HG03558 (cell line): ENCODE results near the gene TSPAN33.
"Not testable (repeated sequence)": the region's sequence is repeated elsewhere in the genome, so short reads cannot be mapped to it uniquely, and the experiment has no call there.

Experiments
- ATAC-seq: cut with Tn5 transposase; IDR thresholded peaks from one replicate; pipeline ENCODE4 v1.9.1; 2021; ENCODE audit warnings: moderate number of reproducible peaks; ENCODE audit not compliant: unreplicated experiment; ENCODE audit errors: extremely low read depth

Gene TSPAN33, protein sequence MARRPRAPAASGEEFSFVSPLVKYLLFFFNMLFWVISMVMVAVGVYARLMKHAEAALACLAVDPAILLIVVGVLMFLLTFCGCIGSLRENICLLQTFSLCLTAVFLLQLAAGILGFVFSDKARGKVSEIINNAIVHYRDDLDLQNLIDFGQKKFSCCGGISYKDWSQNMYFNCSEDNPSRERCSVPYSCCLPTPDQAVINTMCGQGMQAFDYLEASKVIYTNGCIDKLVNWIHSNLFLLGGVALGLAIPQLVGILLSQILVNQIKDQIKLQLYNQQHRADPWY

DNA sequence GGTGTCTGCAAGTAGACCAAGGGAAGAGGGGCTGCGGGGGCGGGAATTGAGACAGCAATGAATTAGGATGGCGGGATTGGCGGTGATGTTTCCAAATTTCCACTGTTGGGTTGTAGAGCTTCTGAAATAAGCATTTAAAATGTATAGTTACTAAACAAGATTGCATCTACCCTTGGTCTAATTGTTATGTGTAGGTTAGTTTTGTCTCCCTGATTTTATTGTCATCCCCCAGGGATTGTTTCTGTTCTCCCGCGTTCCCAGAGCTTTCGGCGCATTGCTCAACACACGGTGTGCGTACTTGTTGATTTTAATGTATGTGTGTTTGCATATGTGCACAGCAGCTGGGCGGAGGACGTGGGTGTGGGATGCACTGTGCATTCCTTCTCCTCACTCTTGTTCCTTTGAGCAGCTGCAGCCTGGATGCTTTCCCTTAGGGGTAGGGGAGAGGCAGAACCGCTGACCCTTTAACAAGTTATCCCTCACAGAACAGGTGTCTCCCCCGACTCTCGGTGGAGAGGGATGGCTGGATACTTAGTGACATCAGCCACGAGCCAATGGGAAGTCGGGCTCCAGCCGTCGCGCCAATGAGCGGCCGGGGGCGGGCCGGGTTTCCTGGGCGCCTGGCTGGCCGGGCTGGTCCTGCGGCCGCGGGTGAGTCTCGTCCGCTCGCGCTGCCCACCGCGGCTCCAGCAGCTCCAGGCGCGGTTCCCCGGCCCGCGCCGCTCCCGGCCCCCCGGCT is at the start of gene TSPAN33:
TSPAN33 (plus strand) TSS at position 613 of the 739 bp plus-strand sequence. CDS start 274 bp downstream, outside the sequence.
- ATAC-seq: no peak

DNA sequence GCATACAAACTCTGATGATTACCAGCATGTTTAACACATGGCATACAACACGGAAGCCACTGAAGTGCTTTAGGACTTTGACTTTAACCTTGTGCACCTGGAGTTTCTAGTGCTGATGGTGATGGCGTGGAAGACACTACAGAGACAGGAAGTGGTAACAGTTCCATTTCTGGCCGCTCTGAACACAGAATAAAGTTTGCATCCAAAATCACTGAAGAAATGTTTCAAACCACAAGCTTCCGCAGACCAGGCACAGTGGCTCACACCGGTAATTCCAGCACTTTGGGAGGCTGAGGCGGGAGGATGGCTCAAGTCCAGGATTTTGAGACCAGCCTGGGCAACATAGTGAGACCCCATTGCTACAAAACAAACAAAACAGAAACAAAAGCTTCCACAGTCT is 49.2 kb upstream of the TSPAN33 start:
- no peak for ATAC-seq

GRCh38 chr7:129098409-129099084 is 46.0 kb upstream of the TSPAN33 start:
- no peak for ATAC-seq

- no peak for ATAC-seq
Observed at GRCh38 chr7:129100827-129101166, 43.7 kb upstream of the TSPAN33 start.

DNA sequence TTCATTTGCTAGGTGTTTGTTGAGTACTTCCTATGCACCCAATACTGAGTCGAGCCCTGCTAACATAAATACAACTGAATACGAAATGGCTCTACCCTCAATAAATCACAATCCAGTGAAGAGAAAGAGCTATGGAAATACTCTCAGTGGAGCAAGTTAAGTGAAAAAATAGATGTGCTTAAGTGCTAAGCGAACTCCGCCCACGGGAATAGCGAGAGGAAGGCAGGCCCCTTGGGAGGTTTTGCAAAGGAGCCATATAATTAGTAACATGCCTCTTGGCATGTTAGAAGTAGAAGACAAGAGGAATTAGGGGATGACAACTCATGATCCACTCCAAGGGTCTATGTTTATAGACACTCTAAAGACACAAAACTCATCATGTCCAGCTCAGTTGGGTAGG is 42.8 kb upstream of the TSPAN33 start:
- no peak for ATAC-seq

DNA sequence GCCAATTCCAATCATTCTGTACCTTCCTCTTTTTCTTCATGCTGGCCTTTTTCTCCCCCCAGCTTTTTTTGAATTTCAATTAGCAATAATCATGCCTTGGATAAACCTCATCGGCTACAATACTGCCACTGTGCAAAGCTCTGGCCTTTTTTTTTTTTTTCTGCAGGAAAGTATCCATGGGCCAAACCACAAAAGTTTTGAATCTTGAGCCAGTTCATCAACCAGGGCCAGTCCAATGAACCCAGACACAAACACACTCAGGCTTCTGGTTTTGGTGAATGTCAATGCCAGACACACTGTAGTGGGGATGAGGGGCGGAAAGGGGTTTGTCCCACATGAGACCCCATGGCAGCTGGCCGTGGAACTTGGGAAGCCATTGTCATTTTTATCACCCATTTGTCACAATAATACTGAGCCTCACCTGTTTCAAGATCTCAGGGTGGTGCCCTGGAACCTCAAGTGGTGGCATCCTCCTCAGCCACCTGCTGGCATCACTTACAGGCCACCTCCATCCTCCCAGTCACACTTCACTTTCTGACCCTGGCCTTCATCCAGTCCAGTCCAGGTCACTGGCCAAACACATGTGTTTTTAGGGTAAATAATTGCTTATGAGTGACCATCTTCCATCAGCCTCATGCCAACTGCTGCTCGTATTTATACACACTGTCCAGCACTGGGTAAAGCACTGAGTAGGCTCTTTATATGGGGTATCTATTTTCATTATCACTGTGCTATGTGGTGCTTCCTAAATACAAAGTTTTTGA is 40.8 kb upstream of the TSPAN33 start:
- ATAC-seq: no peak

GRCh38 chr7:129108581-129108980 is 35.9 kb upstream of the TSPAN33 start:
- no peak for ATAC-seq

- ATAC-seq: no peak
Observed at GRCh38 chr7:129110258-129110981, 34.1 kb upstream of the TSPAN33 start.

- ATAC-seq: no peak
Observed at GRCh38 chr7:129110982-129111376, 33.5 kb upstream of the TSPAN33 start.

- ATAC-seq: no peak
Observed at GRCh38 chr7:129115676-129116075, 28.8 kb upstream of the TSPAN33 start.

GRCh38 chr7:129118182-129118581 is 26.3 kb upstream of the TSPAN33 start:
- ATAC-seq: no peak

- no peak for ATAC-seq
Observed at GRCh38 chr7:129118976-129119375, 25.5 kb upstream of the TSPAN33 start.

DNA sequence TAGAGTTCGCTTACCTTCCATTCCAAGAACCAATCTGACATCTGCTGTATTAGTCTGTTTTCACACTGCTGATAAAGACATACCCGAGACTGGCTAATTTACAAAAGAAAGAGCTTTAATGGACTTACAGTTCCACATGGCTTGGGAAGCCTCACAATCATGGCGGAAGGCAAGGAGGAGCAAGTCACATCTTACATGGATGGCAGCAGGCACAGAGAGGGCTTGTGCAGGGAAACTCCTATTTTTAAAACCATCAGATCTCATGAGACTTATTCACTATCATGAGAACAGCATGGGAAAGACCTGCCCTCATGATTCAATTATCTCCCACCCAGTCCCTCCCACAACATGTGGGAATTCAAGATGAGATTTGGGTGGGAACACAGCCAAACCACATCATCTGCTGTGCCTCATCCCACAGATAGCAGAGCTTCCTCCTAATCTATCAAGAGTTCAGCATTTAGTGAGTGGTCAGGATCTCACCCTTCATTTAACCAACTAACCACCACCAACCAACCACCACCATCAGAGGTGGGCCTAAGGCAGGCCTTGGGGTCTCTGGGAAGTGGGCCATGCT is 22.9 kb upstream of the TSPAN33 start:
- ATAC-seq: not testable (repeated sequence)

GRCh38 chr7:129122078-129122750 is 22.3 kb upstream of the TSPAN33 start:
- ATAC-seq: peak; percentile 23

GRCh38 chr7:129122751-129123509 is 21.6 kb upstream of the TSPAN33 start:
- ATAC-seq: peak; percentile 57

- no peak for ATAC-seq
Observed at GRCh38 chr7:129123510-129123857, 21.0 kb upstream of the TSPAN33 start.

GRCh38 chr7:129126314-129126713 is 18.2 kb upstream of the TSPAN33 start:
- ATAC-seq: no peak

DNA sequence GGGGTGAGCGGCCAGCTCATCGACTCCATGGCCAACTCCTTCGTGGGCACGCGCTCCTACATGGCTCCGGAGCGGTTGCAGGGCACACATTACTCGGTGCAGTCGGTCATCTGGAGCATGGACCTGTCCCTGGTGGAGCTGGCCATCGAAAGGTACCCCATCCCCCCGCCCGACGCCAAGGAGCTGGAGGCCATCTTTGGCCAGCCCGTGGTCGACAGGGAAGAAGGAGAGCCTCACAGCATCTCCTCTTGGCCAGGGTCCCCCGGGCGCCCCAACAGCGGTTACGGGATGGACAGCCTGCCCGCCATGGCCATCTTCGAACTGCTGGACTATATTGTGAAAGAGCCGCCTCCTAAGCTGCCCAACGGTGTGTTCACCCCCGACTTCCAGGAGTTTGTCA is 17.4 kb upstream of the TSPAN33 start:
- ATAC-seq: no peak
